HG02943 (cell line): ENCODE data around the gene CCDC148.
"Not testable (repeated sequence)": the region's sequence is repeated elsewhere in the genome, so short reads cannot be mapped to it uniquely, and the experiment has no call there.

Source experiments
- ATAC-seq: cut with Tn5 transposase; IDR thresholded peaks from one replicate; pipeline ENCODE4 v1.9.1; 2021; ENCODE audit warnings: mild to moderate bottlenecking, low read depth, moderate library complexity; ENCODE audit not compliant: unreplicated experiment

The CCDC148 gene

DNA sequence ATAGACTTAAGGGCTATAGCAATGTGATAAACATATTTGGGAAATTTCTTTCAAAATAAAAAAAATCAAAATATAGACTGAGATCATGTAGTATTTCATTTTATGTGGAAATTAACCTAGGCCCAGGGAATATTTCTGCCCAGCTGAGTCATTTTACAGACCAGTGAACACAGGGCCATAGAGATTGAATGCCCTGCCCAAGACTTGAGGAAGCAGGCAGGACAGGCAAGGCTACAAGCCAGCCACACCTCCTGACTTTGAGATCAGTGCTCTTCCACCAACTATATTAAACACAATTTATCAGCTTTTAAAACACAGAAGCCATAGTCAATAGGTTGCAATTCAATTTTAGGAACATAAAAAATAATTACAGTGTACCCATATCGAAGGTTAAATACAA lies 12.9 kb downstream of the CCDC148 start:
- ATAC-seq, result no peak

DNA sequence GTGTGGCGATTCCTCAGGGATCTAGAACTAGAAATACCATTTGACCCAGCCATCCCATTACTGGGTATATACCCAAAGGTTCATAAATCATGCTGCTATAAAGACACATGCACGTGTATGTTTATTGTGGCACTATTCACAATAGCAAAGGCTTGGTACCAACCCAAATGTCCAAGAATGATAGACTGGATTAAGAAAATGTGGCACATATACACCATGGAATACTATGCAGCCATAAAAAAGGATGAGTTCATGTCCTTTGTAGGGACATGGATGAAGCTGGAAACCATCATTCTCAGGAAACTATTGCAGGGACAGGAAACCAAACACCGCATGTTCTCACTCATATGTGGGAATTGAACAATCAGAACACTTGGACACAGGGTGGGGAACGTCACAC lies 17.5 kb downstream of the CCDC148 start:
- ATAC-seq, result not testable (repeated sequence)

DNA sequence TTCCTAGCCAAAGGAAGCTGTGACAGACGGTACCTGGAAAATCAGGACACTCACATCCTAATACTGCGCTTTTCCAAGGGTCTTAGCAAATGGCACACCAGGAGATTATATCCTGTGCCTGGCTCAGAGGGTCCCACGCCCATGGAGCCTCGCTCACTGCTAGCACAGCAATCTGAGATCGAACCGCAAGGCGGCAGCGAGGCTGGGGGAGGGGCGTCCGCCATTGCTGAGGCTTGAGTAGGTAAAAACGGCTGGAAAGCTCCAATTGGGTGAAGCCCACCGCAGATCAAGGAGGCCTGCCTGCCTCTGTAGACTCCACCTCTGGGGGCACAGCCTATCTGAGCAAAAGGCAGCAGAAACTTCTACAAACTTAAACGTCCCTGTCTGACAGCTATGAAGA lies 22.8 kb downstream of the CCDC148 start:
- ATAC-seq, result not testable (repeated sequence)

- ATAC-seq, result no peak
Observed at GRCh38 chr2:158432117-158432516, 24.4 kb downstream of the CCDC148 start.

- no peak for ATAC-seq
Observed at GRCh38 chr2:158414538-158414937, 42.0 kb downstream of the CCDC148 start.

- ATAC-seq, result no peak
Observed at GRCh38 chr2:158413581-158413980, 43.0 kb downstream of the CCDC148 start.

- no peak for ATAC-seq
Observed at GRCh38 chr2:158412206-158412605, 44.3 kb downstream of the CCDC148 start.

GRCh38 chr2:158411748-158412147 lies 44.8 kb downstream of the CCDC148 start:
- ATAC-seq, result no peak

- no peak for ATAC-seq
Observed at GRCh38 chr2:158410132-158410531, 46.4 kb downstream of the CCDC148 start.

DNA sequence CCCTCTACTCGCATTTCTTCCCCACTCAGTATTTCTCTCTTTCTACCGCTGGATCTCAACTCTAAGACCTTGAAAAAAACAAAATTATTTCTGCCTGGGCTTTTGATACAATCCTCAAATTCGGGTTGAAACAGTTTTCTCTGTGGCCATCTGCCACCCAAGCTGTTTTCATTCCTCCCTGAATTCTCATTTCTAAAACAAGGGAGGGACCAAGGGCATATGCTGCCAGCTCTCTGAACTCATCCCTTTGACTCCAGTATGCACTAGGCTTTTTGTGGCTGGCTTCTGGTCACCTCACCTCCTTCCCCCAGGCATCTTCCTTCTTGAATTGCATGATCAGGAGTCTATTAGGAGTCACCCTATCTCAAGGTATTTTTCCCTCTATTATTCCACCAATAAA lies 49.5 kb downstream of the CCDC148 start:
- no peak for ATAC-seq

DNA sequence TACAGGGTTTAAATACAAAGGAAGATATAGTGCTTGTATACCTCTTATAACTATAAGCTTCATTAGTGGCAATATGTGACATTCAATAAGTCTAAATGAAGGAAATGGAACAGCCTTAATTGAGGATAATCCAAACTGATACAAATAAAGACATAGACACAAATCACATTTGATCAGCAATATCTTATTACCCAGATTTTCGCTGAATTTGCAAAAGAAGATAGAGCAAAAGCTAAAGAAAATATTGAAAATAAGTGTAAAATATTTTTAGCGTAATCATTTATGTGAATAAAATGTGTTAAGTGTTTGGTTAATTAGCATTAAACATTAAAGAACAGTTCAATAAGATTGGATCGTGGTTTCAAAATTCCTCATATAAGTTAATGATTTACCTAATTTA lies 51.2 kb downstream of the CCDC148 start:
- ATAC-seq, result no peak

DNA sequence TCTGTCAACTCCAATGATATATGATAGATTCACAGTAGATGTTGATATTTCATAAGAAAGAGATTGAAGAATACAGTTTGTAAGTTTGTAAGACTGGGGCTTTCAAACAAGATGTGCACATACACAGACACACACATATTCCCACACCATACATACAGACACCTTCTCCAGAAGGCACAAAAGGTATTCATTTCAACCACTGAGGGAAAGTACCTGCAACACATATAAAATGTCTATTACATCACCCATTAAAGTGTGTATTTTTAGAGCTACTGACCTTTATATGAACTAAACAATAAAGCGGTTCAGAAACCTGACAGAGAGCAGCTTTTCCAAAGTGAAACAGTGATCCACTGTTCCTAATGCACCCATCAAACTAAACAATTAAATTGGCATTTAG lies 53.3 kb downstream of the CCDC148 start:
- ATAC-seq, result no peak

DNA sequence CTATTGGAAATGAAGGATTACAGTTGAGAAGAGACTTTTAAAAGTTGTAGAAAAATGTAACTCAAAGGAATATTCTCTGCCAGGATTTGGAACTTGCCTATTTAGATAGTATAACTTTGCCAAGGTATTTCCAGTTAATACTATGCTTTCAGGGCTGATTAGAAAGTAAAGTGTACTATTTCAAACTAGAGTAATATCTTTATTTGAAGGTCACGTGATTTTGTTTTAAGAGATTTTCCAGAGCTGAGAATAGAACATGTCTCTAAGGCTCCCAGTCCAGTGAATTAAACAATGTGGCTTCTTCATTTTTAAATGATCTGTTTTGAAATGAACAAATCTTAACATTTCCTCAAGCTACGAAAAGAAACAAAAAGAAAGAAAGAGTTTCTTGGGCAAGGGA lies 53.9 kb downstream of the CCDC148 start:
- no peak for ATAC-seq

- ATAC-seq, result no peak
Observed at GRCh38 chr2:158395166-158395565, 61.4 kb downstream of the CCDC148 start.

DNA sequence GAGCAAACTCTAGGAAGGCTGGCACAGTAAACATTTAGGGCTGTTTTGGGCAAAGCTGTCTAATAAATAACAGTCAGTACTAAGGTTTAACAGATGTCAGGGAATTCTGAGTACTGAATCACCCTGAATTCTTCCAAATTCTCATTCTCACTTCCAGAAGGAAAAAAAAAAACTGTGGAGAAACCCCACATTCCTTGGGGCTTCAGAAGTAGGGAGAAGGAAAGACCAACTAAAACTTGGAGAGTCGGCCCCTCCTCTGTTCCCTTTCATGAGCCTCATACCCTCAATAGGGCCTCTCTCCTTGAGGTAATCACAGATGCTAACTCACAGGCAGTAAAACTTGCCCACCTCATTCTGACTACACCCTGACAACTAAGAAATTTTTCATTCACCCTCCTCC lies 62.1 kb downstream of the CCDC148 start:
- ATAC-seq, result no peak

DNA sequence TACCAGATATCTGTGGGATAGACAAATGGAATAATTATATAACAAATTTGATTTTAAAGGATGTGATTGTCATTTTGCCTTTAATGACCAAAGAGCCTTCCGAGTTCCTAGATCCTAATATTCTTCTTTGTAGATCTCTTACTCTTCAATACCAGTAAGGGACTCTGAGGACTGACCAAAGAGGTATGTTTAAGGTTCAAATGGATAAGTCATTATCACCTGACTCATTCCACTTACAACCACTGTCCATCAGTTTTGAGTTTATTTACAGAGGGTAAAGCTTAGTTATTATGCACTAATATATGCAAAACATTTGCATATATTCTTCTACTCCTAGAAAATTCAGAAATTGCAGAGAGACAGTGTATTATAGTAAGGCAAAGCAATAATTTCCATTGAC lies 62.7 kb downstream of the CCDC148 start:
- ATAC-seq, result no peak

DNA sequence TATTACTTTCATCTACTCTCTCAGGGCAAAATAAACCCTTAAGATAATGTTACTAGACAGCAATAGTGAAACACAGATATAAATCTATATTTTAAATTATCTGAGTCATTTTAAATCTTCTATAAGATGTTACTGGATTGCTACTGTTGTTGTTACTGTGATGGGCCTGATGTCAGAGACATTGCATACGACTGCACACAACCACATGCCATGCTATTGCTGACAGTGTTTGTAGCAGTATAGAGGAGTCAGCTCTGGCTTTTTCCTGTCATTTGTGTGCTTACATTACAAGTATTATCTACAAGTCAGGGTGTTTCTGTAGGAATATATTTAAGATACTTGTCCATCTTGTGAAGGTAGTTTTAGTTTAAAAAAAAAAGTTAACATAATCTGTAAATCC lies 63.9 kb downstream of the CCDC148 start:
- ATAC-seq, result no peak

DNA sequence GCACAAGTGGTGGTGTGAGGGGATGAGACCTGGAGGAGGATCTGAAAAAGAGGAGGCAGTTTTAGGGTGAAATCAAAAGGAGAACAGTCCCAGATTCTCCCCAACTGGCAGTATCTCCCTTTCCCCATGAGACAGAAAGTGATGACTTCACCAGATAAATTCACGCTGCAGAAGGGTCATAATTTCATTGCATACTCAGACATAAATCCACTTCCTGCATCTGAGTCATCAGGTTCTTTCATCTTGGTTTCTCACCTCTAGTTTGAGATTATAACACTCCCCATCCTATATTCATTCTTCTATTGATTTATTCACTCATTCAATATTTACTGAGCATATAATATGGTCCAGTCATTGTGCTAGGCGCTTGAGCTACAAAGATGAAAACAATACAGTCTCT lies 64.7 kb downstream of the CCDC148 start:
- no peak for ATAC-seq

GRCh38 chr2:158391361-158391760 lies 65.2 kb downstream of the CCDC148 start:
- no peak for ATAC-seq

- no peak for ATAC-seq
Observed at GRCh38 chr2:158388159-158388558, 68.4 kb downstream of the CCDC148 start.

- no peak for ATAC-seq
Observed at GRCh38 chr2:158385646-158386045, 70.9 kb downstream of the CCDC148 start.

DNA sequence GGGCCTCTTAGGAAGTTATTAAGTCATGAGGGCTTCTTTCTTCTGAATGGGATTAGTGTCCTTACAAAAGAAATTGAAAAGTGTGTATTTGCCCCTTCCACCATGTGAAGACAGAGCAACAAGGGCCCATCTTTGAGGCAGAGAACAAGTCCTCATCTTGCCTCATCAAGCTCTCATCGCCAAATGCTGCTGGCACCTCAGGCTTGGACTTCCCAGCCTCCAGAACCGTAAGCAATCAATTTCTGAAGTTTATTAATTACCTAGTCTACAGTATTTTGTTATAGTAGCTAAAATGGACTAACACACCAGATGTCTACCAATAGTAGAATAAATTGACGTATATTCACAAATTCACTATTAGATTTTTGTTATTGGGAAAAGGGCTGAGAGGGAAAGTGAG lies 74.6 kb downstream of the CCDC148 start:
- no peak for ATAC-seq

DNA sequence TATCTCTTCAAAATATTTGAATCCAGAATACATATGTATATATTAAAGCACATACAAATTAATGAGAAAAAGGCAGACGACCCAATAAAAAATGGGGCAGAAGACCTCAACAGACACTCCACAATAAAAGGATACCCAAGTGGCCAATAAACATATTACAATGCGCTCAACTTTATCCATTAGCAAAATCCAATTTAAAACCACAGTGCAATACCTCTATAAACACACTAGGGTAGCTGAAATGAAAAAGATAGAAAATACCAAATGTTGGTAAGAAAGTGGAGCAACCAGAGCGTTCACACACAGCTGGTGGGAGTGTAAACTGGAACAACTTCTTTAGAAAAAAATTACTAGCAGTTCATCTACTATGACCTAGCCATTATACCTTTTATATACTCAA lies 75.3 kb downstream of the CCDC148 start:
- no peak for ATAC-seq
